Activated CD8-positive, alpha-beta memory T cell treated with anti-CD3 and anti-CD28 coated beads for 4 hours (primary cell): ENCODE measurements around the gene UBTD2.
A peak's percentile ranks its signal among the peaks of the same experiment; 100 is the strongest.
"Not testable (repeated sequence)": the region's sequence is repeated elsewhere in the genome, so short reads cannot be mapped to it uniquely, and the experiment has no call there.

ENCODE experiments used
- DNase-seq, 2 donors: peaks; one replicate each; pipeline ENCODE4 v3.0.0-alpha.2; 2020; ENCODE audit warnings: low read depth in 2 of 2

The UBTD2 gene

DNA sequence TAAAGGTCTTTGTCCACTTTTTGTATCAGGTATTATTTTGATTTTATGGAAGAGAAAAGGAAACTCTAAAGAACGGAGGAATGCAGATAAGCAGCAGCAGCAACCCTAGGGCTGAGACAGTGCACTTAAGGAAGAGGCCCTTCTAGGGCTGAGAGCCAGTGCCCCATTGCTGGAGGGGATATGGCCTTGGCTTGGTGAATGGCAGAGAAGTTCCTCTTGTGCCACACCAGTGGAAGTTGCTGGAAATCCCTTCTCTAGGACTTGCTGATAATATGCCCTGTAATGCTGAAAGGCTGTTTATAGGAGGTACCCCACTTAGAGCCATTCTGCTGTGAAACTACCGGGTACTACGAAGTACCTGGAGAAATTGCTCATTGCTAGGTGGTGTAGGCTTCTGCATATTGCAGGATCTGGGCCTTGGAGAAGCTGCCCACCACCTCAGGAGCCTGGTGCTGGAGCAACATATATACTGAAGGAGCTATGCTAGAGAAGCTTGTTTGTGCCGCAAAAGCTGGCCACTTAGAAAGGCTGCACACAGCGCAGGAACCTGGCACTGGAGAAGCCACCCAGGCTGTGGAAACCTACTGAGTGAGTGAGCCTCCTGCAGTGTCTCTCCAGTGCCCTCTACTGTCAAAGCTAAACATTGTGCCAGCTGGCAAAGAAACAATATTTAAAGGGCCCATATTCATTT, 9.6 kb upstream of the UBTD2 start:
- peak in 1 of 2 donors; percentile 29 for DNase-seq

DNA sequence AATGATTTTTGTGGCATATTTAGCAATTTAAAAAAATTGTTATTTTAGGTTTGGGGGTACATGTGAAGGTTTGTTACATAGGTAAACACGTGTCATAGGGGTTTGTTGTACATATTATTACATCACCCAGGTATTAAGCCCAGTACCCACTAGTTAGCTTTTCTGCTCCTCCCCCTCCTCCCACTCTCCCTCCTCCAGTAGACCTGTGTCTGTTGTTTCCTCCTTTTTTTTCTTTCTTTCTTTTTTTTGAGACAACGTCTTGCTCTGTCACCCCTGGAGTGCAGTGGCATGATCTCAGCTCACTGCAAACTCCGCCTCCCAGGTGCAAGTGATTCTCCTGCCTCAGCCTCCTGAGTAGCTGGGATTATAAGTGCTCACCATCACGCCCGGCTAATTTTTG, 8.3 kb upstream of the UBTD2 start:
- not testable (repeated sequence) for DNase-seq

DNA sequence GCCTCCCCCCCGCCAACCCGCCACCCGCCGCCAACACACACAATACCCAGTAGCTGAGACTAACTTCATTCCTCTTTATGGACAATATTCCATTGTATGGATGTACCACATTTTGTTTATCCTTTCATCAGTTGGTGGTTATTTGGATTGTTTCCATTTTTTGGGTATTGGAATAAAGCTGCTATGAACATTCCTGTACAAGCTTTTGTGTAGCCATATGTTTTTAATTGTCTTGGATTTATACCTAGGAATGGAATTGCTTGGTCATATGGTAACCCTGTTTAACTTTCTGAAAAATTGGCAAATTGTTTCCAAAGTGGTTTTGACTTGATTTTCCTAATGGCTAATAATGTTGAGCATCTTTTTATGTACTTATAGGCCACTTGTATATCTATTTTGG, 4.9 kb upstream of the UBTD2 start:
- DNase-seq: no peak

DNA sequence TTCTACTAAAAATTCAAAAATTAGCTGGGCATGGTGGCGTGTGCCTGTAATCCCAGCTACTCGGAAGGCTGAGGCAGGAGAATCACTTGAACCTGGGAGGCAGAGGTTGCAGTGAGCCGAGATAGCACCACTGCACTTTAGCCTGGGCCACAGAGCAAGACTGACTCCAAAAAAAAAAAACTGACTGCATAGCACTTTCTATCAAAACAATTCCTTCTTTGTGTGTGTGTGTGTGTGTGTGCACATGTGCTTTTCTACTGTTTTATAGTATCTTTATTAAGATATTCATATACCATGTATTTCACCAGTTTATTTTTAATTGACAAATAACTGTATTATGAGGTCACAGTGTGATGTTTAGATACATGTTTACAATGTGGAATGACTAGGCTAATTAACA, 3.6 kb upstream of the UBTD2 start:
- not testable (repeated sequence) for DNase-seq

DNA sequence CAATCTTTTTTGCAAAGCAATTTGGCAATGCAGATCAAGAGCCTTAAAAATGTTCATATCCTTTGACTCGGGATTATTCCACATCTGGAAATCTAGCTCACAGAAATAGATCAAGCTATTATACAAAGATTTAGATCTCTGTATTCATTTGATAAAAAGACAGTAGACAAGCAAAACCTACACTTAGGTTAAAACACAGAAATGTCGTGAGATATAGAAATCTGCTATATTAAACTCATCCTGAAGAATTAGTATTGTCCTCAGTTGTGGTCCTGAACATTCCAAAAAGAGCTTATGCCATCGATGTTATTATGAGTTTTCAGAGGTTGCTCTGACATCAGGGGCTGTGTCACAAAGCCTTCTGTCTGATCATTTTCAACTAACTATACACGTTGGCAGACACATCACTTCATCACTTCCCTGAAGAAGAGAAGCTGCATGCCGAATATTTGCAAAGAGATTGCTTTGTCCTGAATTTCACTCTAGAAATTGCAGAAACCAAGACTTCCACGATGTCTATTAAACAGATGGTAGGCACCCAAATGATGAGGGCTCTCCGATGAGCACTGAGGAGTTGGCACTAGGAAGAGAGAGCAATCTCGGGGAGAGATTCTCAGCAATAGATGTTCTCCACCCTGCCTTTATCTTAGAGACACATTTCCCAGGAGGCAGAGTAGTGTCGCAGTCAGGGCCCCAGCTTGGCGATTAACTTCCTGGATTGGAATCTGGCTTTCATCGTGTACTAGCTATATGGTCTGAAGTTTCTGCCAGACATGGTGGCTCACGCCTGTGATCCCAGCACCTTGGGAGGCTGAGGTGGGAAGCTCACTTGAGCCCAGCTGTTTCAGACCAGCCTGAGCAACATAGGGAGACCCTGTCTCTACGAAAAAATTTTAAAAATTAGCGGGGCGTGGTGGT, 1.9 kb upstream of the UBTD2 start:
- no peak for DNase-seq

DNA sequence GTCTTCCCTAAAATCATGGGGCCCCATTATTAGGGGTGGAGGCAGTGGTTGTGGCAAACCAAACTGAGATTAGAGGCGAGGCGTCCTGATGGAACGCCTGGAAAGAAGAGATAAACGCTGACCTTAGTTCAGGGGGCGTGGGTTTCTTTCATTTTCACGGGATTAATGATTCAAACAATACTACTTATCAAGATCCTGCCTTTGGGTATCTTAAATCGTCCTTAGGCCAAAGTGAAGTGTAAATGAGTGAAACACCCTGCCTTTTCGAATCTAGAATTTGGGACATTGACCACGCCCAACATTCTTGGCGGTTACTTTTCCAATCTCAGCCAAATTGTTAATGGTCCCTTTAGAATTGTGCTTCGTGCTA, 1.0 kb upstream of the UBTD2 start:
- no peak for DNase-seq

DNA sequence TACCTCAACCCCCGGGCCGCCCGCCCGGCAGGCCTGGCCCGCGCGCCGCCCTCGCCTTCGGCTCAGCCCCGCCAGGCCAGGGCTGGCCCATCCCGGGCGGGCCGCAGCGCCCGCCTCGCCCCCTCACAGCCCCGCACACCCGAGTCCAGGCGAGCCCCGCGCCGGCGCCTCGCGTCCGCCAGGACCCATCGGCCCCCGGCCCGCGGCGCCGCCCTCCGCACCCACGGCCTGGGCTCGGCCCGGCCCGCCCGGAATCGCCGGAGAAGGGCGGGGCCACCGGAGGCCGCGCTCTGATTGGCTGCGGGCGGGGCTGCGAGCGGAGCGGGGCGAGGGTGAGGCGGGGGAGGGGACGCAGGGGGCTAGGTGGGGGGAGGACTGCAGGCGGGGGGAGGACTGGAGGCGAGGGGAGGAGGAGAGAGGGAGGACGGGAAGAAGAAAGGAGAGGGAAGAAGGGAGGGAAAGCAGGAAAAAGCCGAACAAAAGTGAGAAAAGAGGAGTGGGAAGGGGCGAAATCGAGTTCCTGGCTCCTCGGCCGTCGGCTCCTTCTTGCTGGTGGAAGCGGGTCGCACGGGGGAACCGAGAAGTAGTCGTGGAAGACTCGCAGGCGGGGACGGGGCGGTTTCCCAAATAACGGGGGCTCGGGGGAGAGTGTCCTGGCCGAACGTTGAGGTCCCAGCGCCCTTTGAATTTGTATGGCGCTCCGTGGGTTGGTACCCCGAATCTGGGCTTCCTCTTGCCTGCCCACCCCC, 472 bp upstream of the UBTD2 start:
- DNase-seq: peak; percentile 52 to 55

DNA sequence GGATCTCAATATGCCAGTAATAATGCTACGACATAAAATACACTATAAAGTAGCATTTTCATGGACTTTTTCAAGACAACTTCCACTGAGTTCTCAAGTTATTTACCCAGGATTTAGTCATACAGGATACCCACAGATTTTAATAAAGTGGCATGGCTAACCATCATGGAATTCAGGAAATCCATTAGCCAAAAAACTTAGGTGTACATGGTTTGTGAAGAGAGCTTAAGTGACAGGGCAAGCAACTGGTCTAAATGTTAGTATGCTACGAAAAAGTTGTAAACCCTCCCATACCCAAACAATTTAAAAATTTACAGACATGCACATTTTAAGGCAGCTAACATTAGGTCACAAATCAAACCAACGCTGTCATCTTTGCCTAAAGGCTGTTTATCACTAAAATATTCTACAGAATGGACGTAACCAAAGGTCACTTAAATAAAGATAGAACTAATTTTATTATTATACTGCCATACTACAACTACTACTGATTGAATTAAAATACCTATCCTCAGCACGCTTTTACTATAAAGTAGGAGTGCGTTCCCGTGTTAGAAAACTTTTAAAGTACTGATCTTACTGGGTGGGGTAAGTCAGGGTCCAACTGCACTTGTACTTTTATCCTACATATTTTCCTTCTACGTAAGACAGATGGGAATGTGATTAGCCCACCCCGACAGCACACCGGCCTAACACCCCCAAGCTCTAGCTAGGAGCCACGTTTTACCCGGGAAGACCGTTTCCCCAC, 1.1 kb downstream of the UBTD2 start:
- no peak for DNase-seq

DNA sequence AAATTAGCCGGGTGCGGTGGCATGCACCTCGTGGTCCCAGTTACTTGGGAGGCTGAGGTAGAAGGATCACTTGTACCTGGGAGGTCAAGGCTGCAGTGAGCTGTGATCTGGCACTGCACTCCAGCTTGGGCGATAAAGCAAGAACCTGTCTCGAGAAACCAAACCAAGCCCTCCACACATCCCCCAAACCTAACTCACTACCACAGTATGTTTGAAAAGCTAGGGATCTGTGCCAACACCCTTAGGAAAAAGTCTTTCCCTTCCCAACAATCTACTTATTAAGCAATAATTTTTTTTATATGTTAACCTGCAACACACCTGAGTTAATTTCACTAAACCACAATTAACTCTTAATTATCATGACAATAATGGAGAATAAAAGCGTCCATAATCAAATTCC, 2.2 kb downstream of the UBTD2 start:
- DNase-seq: no peak

DNA sequence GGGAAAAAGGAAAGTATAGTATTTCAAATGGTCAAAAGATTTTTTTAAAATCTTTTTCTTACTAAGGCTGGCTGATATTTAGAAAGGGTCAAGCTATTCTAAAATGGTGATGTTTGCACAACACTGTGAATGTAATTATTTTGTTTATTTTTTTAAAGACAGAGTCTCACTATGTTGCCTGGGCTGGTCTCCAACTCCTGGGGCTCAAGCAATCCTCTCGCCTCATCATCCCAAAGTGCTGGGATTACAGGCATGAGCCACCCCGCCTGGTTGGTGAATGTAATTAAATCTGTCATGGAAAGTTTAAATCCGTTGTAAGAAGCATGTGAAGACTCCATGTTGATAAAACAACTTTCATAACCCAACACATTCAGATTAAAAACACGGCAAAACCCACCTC, 2.6 kb downstream of the UBTD2 start:
- no peak for DNase-seq

DNA sequence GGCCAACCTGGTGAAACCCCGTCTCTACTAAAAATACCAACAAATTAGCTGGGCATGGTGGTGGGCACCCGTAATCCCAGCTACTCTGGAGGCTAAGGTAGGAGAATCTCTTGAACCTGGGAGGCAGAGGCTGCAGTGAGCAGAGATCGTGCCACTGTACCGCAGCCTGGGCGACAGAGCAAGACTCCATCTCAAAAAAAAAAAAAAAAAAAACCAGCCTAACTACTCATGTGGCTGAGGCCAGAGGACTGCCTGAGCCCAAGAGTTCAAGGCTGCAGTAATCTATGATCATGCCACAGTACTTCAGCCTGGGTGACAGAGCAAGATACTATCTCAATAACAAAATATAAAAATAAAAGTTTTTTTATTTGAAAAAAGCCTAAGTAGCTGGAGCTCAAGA, 3.2 kb downstream of the UBTD2 start:
- DNase-seq: no peak

DNA sequence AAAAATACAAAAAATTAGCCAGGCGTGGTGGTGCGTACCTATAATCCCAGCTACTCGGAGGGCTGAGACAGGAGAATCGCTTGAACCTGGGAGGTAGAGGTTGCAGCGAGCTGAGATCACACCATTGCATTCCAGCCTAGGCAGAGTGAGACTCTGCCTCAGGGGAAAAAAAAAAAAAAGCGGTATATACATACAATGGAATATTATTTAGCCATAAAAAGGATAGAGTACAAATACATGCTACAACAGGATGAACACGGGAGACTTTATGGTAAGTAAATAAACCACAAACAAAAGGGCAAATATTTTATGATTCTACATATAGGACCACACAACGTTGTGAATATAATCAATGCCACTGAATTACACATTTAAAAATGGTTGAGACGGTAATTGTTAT, 5.2 kb downstream of the UBTD2 start:
- DNase-seq: no peak

DNA sequence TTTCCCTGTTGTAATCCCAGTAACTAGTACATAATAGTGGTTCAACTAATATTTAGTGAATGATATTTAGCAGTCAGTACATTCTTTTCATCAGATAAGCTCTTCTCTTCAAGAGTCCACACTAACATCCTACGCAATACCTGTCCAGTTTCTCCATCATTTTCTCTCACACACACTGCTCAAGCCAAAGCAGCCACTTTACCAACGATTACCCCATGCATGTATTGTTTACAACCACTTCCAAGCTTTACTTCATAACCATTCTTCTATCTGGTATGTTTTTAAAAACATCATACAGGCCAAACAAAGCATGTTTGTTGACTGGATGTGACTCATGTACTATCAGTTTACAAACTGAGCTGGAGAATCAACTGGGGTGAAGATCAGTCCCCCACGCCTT, 7.3 kb downstream of the UBTD2 start:
- DNase-seq: no peak

DNA sequence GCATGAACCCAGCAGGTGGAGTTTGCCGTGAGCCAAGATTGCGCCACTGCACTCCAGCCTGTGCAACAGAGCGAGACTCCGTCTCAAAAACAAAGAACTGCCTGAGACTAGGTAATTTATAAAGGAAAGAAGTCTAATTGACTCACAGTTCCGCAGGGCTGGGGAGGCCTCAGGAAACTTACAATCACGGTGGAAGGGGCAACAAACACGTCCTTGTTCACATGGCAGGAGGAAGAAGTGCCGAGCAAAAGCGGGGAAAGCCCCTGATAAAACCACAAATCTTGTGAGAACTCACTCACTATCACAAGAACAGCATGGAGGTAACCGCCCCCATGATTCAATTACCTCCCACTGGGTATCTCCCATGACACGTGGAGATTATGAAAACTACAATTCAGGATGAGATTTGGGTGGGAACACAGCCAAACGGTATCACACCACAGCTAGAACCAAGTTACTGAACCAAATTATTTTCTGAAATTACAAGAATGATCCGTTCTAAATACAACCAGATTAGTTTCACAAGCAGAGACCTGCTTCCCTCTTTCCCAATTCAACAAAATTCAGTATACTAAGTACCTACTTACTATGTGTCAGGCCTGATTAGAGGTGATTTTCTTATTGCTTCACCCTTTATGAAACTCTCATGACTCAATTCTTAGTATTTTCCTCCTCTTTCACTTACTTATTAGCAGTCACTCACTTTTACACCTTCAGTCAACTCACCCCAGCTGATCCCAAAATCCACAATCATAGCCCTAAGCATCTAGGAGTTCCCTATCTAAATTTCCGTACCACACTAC, 8.4 kb downstream of the UBTD2 start:
- peak in 1 of 2 donors; percentile 54 for DNase-seq

DNA sequence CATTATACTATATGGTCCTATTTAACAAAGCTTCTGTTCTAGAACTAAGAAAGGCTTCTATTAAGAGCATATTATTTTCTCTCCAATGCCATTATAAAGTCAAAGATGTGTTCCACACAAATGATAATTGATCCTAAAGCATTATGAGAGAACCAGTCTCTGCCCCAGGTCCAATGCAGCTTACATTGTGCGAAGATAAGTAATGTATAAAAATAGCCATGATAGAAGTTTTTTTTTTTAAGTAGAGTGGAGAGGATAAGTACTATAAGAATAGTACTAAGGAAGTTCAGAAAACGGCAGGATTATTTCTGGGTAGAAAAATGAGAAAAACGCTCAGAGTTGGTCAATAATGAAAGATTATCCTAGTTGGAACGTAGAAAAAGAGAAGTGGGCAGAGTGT, 15.6 kb downstream of the UBTD2 start:
- no peak for DNase-seq

DNA sequence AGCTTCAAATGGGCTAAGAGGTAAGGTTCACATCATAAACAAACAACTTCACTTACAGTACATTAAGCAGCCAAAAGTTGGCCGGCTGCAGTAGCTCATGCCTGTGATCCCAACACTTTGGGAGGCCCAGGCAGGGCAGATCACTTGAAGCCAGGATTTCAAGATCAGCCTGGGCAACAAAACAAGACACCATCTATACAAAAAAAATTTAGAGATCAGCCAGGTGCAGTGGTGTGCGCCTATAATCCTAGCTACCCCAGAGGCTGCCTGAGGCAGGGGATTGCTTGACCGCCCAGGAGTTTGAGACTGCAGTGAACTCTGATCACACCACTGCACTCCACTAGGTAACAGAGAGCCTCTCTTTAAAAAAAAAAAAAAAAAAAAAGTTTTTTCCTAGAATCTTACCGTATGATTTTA, 16.9 kb downstream of the UBTD2 start:
- no peak for DNase-seq

DNA sequence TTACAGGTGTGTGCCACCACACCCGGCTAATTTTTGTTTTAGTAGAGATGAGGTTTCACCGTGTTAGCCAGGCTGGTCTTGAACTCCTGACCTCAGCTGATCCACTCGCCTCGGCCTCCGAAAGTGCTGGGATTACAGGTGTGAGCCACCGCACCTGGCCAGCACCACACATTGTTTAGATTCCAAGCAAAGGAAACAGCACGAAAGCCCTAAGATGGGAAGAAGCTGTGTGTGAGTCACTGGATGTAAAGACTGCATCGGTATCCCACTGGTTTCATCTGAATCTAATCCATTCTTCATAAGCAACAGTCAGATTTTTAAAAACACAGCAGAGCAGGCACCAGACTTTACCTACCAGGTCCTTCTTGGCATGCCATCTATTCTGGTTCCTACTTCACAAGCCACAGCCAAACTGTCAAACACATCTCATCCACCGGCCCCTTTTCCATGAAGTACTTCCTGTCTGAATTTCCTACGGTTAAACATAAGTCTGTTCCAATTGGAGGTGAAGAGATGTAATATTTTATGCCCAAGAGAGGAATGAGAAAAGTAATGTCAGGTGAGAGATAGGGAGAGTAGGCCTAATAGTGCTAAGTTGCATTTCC, 17.4 kb downstream of the UBTD2 start:
- DNase-seq: no peak

DNA sequence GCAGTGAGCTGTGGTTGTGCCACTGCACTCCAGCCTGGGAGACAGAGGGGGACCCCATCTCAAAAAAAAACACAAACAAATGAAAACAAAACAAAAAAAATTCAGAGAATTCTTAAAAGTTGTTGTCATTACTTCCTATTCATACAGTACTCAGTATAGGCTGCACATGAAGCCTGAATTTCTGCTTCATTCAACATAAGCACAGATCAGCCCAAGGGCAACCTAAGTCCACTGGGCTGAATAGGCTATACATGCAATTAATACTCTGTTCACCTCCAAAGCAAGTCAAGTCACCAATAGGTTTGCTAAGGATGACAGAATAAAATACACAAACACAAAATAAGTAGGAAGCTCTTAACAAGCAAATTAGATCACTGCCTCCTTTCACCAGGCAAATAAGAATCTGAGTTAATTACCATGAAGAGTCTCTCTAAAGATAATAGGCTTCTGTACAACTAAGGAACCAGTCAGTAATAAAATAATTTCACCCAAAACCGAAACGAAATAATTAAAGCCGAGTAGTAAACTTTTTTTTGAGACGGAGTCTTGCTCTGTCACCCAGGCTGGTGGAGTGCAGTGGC, 18.7 kb downstream of the UBTD2 start:
- DNase-seq: no peak

DNA sequence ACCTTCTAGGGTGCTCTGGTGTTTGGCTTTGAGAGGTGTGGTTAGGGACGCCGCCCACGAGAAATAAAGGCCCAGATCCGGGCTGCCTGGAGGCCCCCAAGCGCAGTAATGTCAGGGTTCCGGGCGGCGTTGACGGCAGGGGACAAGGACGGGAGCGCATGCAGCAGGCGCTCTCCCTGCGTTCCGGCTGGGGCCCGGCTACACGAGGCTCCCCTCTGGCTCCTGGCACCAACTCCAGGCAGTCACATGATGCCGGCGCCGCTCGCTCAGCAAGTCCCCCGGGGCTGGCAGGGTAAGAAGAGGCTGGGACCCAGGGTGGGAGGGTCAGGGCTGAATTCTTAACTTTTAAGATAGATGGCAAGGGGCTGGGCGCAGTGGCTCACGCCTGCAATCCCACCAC, 28.1 kb downstream of the UBTD2 start:
- DNase-seq: no peak

DNA sequence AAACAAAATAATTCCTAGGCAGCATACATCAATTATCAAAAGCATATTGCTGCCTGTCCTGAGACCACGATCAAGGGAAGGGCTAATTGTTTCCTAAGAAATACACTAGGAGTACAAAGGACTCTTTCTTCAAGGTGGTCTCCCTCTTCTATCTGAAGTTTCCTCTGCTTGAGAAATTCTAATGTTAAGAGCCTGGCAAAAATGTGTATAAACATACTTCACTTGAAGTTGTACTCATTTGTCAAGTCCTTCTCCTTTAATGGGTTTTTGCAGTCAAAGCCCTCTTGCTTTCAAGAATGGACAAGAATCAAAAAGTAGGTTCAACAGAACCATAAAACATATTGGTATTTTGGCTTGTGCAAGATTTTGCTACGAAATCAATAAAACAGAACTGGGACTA, 31.1 kb downstream of the UBTD2 start:
- DNase-seq: no peak
